Endothelial cell (in vitro differentiated cells): ENCODE results near the gene SUPV3L1. TPM values are rescaled to one million over a fixed set of nuclear protein-coding genes. Genes with fewer than 3 reads are reported as not detected.

Experiments
- DNase-seq: peaks from one replicate; pipeline ENCODE4 v3.0.0; 2021; ENCODE audit warnings: low spot score
- H3K27ac Mint-ChIP-seq: one replicate; pipeline ENCODE4 v1.8.0; 2021; ENCODE audit warnings: mixed read lengths, inconsistent platforms; ENCODE audit not compliant: unreplicated experiment
- H3K27me3 Mint-ChIP-seq: one replicate; pipeline ENCODE4 v1.8.0; 2021; ENCODE audit warnings: mild to moderate bottlenecking, moderate library complexity, mixed read lengths, inconsistent platforms; ENCODE audit not compliant: unreplicated experiment
- H3K36me3 Mint-ChIP-seq: one replicate; pipeline ENCODE4 v1.8.0; 2021; ENCODE audit warnings: mild to moderate bottlenecking, low read depth, mixed read lengths, inconsistent platforms; ENCODE audit not compliant: unreplicated experiment
- H3K4me1 Mint-ChIP-seq: one replicate; pipeline ENCODE4 v1.8.0; 2021; ENCODE audit warnings: mild to moderate bottlenecking, mixed read lengths, inconsistent platforms; ENCODE audit not compliant: unreplicated experiment
- H3K4me3 Mint-ChIP-seq: one replicate; pipeline ENCODE4 v1.8.0; 2021; ENCODE audit warnings: mild to moderate bottlenecking, mixed read lengths, inconsistent platforms; ENCODE audit not compliant: unreplicated experiment
- H3K9me3 Mint-ChIP-seq: one replicate; pipeline ENCODE4 v1.8.0; 2021; ENCODE audit warnings: mixed read lengths, inconsistent platforms; ENCODE audit not compliant: unreplicated experiment
- total RNA-seq: library from RNA; stranded (reverse); fragmentation: NEBNext Ultra II Directional; extraction: Animal tissue kit (Norgen Biotek cat#: 25700); gene quantifications from one replicate; pipeline ENCODE4 v1.2.1, GENCODE V29; 2021; ENCODE audit not compliant: unreplicated experiment
- TF ChIP-seq, protein P1 (sequence below): fragments of 200-600 bp; sonication (generic); IDR thresholded peaks from one replicate; pipeline ENCODE4 v1.5.0; 2021; ENCODE audit warnings: antibody characterized with exemption; ENCODE audit not compliant: unreplicated experiment

Gene SUPV3L1
- total RNA-seq, 1 donor from 2014 or later, result 31.7 TPM

- DNase-seq, result no peak
- H3K27me3 Mint-ChIP-seq, result no peaks in the 10 kb centered on the region
- H3K4me1 Mint-ChIP-seq, result peaks cover 21% of the 10 kb centered on the region
- TF ChIP-seq, protein P1, sequence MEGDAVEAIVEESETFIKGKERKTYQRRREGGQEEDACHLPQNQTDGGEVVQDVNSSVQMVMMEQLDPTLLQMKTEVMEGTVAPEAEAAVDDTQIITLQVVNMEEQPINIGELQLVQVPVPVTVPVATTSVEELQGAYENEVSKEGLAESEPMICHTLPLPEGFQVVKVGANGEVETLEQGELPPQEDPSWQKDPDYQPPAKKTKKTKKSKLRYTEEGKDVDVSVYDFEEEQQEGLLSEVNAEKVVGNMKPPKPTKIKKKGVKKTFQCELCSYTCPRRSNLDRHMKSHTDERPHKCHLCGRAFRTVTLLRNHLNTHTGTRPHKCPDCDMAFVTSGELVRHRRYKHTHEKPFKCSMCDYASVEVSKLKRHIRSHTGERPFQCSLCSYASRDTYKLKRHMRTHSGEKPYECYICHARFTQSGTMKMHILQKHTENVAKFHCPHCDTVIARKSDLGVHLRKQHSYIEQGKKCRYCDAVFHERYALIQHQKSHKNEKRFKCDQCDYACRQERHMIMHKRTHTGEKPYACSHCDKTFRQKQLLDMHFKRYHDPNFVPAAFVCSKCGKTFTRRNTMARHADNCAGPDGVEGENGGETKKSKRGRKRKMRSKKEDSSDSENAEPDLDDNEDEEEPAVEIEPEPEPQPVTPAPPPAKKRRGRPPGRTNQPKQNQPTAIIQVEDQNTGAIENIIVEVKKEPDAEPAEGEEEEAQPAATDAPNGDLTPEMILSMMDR, result no peak
- H3K36me3 Mint-ChIP-seq, result peaks cover 10% of the 10 kb centered on the region
- H3K9me3 Mint-ChIP-seq, result no peaks in the 10 kb centered on the region
- no peak overlapping the region for H3K27ac Mint-ChIP-seq
- H3K4me3 Mint-ChIP-seq, result no peak overlapping the region
These were observed 3.2 kb upstream of the SUPV3L1 start for GRCh38 chr10:69176823-69177222.

DNA sequence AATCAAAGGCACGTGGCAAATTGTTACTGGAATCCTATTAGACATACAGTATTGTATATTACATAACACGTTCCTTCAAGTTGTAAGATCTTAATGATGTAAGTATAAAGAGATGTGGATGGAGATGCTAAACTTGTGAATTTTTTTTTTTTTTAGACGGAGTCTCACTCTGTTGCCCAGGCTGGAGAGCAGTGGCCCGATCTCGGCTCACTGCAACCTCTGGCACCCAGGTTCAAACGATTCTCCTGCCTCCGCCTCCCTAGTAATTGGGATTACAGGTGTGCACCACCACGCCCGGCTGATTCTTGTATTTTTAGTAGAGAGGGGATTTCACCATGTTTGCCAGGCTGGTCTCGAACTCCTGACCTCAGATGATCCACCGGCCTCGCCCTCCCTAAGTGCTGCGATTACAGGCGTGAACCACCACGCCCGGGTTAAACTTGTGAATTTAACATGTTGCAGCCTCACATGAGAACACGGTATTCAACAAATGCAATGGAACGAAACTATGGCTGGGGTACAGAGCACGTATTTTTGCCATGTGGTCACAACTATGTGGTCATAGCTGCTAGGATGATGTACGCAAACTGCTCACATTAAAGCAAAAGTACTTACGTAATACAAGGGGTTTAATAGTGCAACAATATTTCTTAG lies 818 bp upstream of the SUPV3L1 start:
- no peaks in the 10 kb centered on the region for H3K9me3 Mint-ChIP-seq
- TF ChIP-seq, protein P1, result no peak
- no peak for DNase-seq

GRCh38 chr10:69180525-69181204 lies 631 bp downstream of the SUPV3L1 start:
- H3K36me3 Mint-ChIP-seq, result peaks cover 6% of the 10 kb centered on the region
- peak overlapping the region; percentile 98 for H3K4me3 Mint-ChIP-seq
- H3K27me3 Mint-ChIP-seq, result no peaks in the 10 kb centered on the region
- peak overlapping the region; percentile 100 for H3K27ac Mint-ChIP-seq
- peaks cover 21% of the 10 kb centered on the region for H3K4me1 Mint-ChIP-seq
- H3K9me3 Mint-ChIP-seq, result no peaks in the 10 kb centered on the region
- DNase-seq, result no peak
- TF ChIP-seq, protein P1, result no peak

More for the DNA sequence above, 818 bp upstream of the SUPV3L1 start:
- peaks cover 21% of the 10 kb centered on the region for H3K4me1 Mint-ChIP-seq
- peak overlapping the region; percentile 98 for H3K4me3 Mint-ChIP-seq
- peaks cover 9% of the 10 kb centered on the region for H3K36me3 Mint-ChIP-seq
- H3K27ac Mint-ChIP-seq, result peak overlapping the region; percentile 100
- H3K27me3 Mint-ChIP-seq, result no peaks in the 10 kb centered on the region

- Mint-ChIP-seq H3K9me3 (no peaks in the 10 kb centered on the region), H3K4me3 (peak overlapping the region; percentile 98), H3K36me3 (peaks cover 6% of the 10 kb centered on the region), H3K27ac (peak overlapping the region; percentile 100), H3K4me1 (peaks cover 25% of the 10 kb centered on the region), H3K27me3 (no peaks in the 10 kb centered on the region)
- TF ChIP-seq, protein P1, result no peak
- DNase-seq, result no peak
These were observed 1.4 kb downstream of the SUPV3L1 start for GRCh38 chr10:69181433-69181832.

- Mint-ChIP-seq H3K27ac (no peak overlapping the region), H3K36me3 (peaks cover 6% of the 10 kb centered on the region), H3K27me3 (no peaks in the 10 kb centered on the region), H3K4me1 (peaks cover 30% of the 10 kb centered on the region), H3K9me3 (no peaks in the 10 kb centered on the region), H3K4me3 (no peak overlapping the region)
- TF ChIP-seq, protein P1, result no peak
- DNase-seq, result no peak
These were observed 2.0 kb downstream of the SUPV3L1 start for GRCh38 chr10:69182005-69182404.
